HL-60/S4 treated with retinoic acid at 250 ng/mL for 4 days and 3 days (cell line): ENCODE results near the gene PPP2R5B.

Source experiments
- in situ Hi-C: fragments of 300-500 bp; cut with MboI; formaldehyde crosslinking; loops from 2 replicates; pipeline ENCODE4 v1.7.0; 2022; ENCODE audit warnings: low sequenced_read_pairs

PPP2R5B gene

GRCh38 chr11:64905516-64906313, 18.8 kb upstream of the PPP2R5B start:
- in situ Hi-C loops = no loop called here

GRCh38 chr11:64906314-64906635, 18.2 kb upstream of the PPP2R5B start:
- in situ Hi-C loops = no loop called here

GRCh38 chr11:64908766-64909165, 15.7 kb upstream of the PPP2R5B start:
- in situ Hi-C loops = no loop called here

- in situ Hi-C loops = no loop called here
Observed at GRCh38 chr11:64909653-64910343, 14.7 kb upstream of the PPP2R5B start.

- in situ Hi-C loops = no loop called here
Observed at GRCh38 chr11:64910451-64911093, 13.9 kb upstream of the PPP2R5B start.

- in situ Hi-C loops = no loop called here
Observed at GRCh38 chr11:64911142-64911541, 13.3 kb upstream of the PPP2R5B start.

GRCh38 chr11:64911689-64912088, 12.8 kb upstream of the PPP2R5B start:
- in situ Hi-C loops = no loop called here

GRCh38 chr11:64913171-64913727, 11.2 kb upstream of the PPP2R5B start:
- in situ Hi-C loops = no loop called here

- in situ Hi-C loops = no loop called here
Observed at GRCh38 chr11:64914123-64914522, 10.4 kb upstream of the PPP2R5B start.

- in situ Hi-C loops = no loop called here
Observed at GRCh38 chr11:64915376-64915887, 9.1 kb upstream of the PPP2R5B start.

- in situ Hi-C loops = no loop called here
Observed at GRCh38 chr11:64916040-64916774, 8.3 kb upstream of the PPP2R5B start.

GRCh38 chr11:64916775-64917662, 7.5 kb upstream of the PPP2R5B start, which contains the start of gene ATG2A:
Gene ATG2A (minus strand): TSS chr11:64917209. CDS start chr11:64917135, 74 bp downstream.
- in situ Hi-C loops = no loop called here

GRCh38 chr11:64917663-64917995, 6.9 kb upstream of the PPP2R5B start:
- in situ Hi-C loops = no loop called here

- in situ Hi-C loops = no loop called here
Observed at GRCh38 chr11:64918017-64918416, 6.5 kb upstream of the PPP2R5B start.

GRCh38 chr11:64919627-64920026, 4.9 kb upstream of the PPP2R5B start:
- in situ Hi-C loops = no loop called here

GRCh38 chr11:64920124-64920523, 4.4 kb upstream of the PPP2R5B start:
- in situ Hi-C loops = no loop called here

GRCh38 chr11:64921384-64921783, 3.1 kb upstream of the PPP2R5B start:
- in situ Hi-C loops = no loop called here

- in situ Hi-C loops = no loop called here
Observed at GRCh38 chr11:64923151-64923661, 1.3 kb upstream of the PPP2R5B start.

- in situ Hi-C loops = no loop called here
Observed at GRCh38 chr11:64924910-64925284, 408 bp downstream of the PPP2R5B start.
